K562 (cell line): ENCODE measurements around the gene DCHS2.

Experiments used
- ELF4 ChIP-seq: fragments of 450-650 bp; formaldehyde crosslinking; IDR thresholded peaks from 2 replicates; pipeline ENCODE4 v1.4.0; 2022; ENCODE audit warnings: missing genetic modification characterization
- FOXP1 ChIP-seq: sonication (generic); formaldehyde crosslinking; IDR thresholded peaks from 2 replicates; pipeline ENCODE4 v1.8.0; 2022; ENCODE audit warnings: mild to moderate bottlenecking, missing genetic modification reagents
- NEUROD1 ChIP-seq: fragments of 150-350 bp; IDR thresholded peaks from 2 replicates; pipeline ENCODE4 v1.6.1; 2014; ENCODE audit warnings: borderline replicate concordance, low read length, low read depth; ENCODE audit not compliant: partially characterized antibody
- NONO ChIP-seq, 2 experiments: fragments of 200-400 bp in 1 of 2; fragments of 450-650 bp in 1 of 2; formaldehyde crosslinking in 1 of 2; IDR thresholded peaks; 2 replicates each; pipeline ENCODE4 v1.6.1; 2017; ENCODE audit warnings: low read depth in 2 of 2, mild to moderate bottlenecking in 2 of 2, moderate library complexity in 2 of 2, low read length in 1 of 2
- YY1 ChIP-seq, 3 experiments: IDR thresholded peaks; 2 replicates each; pipeline ENCODE4 v1.6.1; 2011; ENCODE audit warnings: low read length in 2 of 3, mild to moderate bottlenecking in 2 of 3, moderate library complexity in 2 of 3, borderline replicate concordance in 1 of 3, control low read depth in 1 of 3, low read depth in 1 of 3; ENCODE audit not compliant: insufficient read depth in 3 of 3, insufficient replicate concordance in 2 of 3, control insufficient read depth in 1 of 3, insufficient read length in 1 of 3; ENCODE audit errors: extremely low read depth in 1 of 3
- TF ChIP-seq, protein P1 (sequence below), 3 experiments: IDR thresholded peaks in 2 of 3; conservative IDR thresholded peaks in 1 of 3; 2 replicates each; pipeline ENCODE4 v1.5.1; 2011 to 2012; ENCODE audit warnings: low read length in 3 of 3, mild to moderate bottlenecking in 3 of 3, control low read depth in 2 of 3, improper control_type of control experiment in 1 of 3, inconsistent platforms in 1 of 3, low read depth in 1 of 3, mixed read lengths in 1 of 3, moderate library complexity in 1 of 3; ENCODE audit not compliant: insufficient read depth in 2 of 3
- TF ChIP-seq, protein P2 (sequence below): sonication (generic); formaldehyde crosslinking; IDR thresholded peaks from 2 replicates; pipeline ENCODE4 v1.8.0; 2022; ENCODE audit warnings: missing genetic modification reagents, mild to moderate bottlenecking, moderate library complexity, borderline replicate concordance

DNA sequence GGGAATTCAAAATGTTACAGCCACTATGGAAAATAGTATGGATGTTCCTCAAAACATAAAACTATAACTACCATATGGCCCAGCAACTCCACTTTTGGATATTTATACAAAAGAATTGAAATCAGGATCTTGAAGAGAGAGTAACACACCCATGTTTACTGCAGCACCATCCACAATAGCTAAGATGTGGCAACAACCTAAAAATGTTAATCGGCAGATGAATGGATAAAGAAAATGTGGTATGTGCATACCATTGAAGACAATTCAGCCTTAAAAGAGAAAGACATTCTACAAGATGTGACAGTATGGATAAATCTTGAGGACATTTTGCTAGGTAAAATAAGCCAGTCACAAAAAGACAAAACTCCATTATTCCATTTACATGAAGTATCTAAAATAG, 171.9 kb downstream of the DCHS2 start:
- TF ChIP-seq FOXP1 (CRISPR knock-in tag) (no peak), ELF4 (CRISPR knock-in tag) (no peak), NONO (IDR thresholded peaks at IDR 0.05; ENCODE audit: low read depth in 2 of 2, low read length in 1 of 2) (no peak), NEUROD1 (no peak), YY1 (IDR thresholded peaks at IDR 0.05; ENCODE audit: borderline replicate concordance in 1 of 3, control insufficient read depth in 1 of 3, extremely low read depth in 1 of 3, insufficient read depth in 3 of 3, insufficient read length in 1 of 3, insufficient replicate concordance in 2 of 3, low read depth in 1 of 3, low read length in 2 of 3) (no peak)
- TF ChIP-seq, protein P1, sequence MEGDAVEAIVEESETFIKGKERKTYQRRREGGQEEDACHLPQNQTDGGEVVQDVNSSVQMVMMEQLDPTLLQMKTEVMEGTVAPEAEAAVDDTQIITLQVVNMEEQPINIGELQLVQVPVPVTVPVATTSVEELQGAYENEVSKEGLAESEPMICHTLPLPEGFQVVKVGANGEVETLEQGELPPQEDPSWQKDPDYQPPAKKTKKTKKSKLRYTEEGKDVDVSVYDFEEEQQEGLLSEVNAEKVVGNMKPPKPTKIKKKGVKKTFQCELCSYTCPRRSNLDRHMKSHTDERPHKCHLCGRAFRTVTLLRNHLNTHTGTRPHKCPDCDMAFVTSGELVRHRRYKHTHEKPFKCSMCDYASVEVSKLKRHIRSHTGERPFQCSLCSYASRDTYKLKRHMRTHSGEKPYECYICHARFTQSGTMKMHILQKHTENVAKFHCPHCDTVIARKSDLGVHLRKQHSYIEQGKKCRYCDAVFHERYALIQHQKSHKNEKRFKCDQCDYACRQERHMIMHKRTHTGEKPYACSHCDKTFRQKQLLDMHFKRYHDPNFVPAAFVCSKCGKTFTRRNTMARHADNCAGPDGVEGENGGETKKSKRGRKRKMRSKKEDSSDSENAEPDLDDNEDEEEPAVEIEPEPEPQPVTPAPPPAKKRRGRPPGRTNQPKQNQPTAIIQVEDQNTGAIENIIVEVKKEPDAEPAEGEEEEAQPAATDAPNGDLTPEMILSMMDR (IDR thresholded peaks at IDR 0.05 in 2 of 3, conservative IDR thresholded peaks at IDR 0.05 in 1 of 3; ENCODE audit: insufficient read depth in 2 of 3, low read depth in 1 of 3, low read length in 3 of 3) = no peak
- TF ChIP-seq, protein P2, sequence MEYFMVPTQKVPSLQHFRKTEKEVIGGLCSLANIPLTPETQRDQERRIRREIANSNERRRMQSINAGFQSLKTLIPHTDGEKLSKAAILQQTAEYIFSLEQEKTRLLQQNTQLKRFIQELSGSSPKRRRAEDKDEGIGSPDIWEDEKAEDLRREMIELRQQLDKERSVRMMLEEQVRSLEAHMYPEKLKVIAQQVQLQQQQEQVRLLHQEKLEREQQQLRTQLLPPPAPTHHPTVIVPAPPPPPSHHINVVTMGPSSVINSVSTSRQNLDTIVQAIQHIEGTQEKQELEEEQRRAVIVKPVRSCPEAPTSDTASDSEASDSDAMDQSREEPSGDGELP (CRISPR knock-in tag) = no peak
